Stimulated activated CD4-positive, alpha-beta T cell treated with anti-CD3 and anti-CD28 coated beads, Interleukin-15, amount 100 ng/mL, for 1 hour (primary cell): Measurements from ENCODE around the gene SCTR.

Experiments
- DNase-seq, 2 donors: peaks; one replicate each; pipeline ENCODE4 v3.0.0-alpha.2; 2020; ENCODE audit warnings: low read depth in 1 of 2, low spot score in 1 of 2

Gene SCTR

GRCh38 chr2:119475225-119475856 is 48.9 kb downstream of the SCTR start:
- no peak for DNase-seq

GRCh38 chr2:119474371-119475224 is 49.7 kb downstream of the SCTR start:
- no peak for DNase-seq

- DNase-seq, result no peak
These were observed 50.5 kb downstream of the SCTR start for GRCh38 chr2:119473621-119474370.

- DNase-seq, result no peak
These were observed 51.5 kb downstream of the SCTR start for GRCh38 chr2:119472749-119473148.

- no peak for DNase-seq
These were observed 54.5 kb downstream of the SCTR start for GRCh38 chr2:119469661-119470297.

GRCh38 chr2:119469131-119469530 is 55.2 kb downstream of the SCTR start:
- DNase-seq, result no peak

- DNase-seq, result no peak
These were observed 55.9 kb downstream of the SCTR start for GRCh38 chr2:119468154-119468955.

- DNase-seq, result no peak
These were observed 57.9 kb downstream of the SCTR start for GRCh38 chr2:119466373-119466772.

GRCh38 chr2:119465687-119466086 is 58.6 kb downstream of the SCTR start:
- no peak for DNase-seq

GRCh38 chr2:119464981-119465380 is 59.3 kb downstream of the SCTR start:
- no peak for DNase-seq

GRCh38 chr2:119463990-119464389 is 60.3 kb downstream of the SCTR start:
- no peak for DNase-seq

- no peak for DNase-seq
These were observed 61.1 kb downstream of the SCTR start for GRCh38 chr2:119463136-119463535.

GRCh38 chr2:119462574-119462973 is 61.7 kb downstream of the SCTR start:
- no peak for DNase-seq

- no peak for DNase-seq
These were observed 62.5 kb downstream of the SCTR start for GRCh38 chr2:119461811-119462210.

- no peak for DNase-seq
These were observed 64.2 kb downstream of the SCTR start for GRCh38 chr2:119460076-119460475.

GRCh38 chr2:119455066-119455718 is 69.1 kb downstream of the SCTR start:
- DNase-seq, result no peak

- no peak for DNase-seq
These were observed 70.2 kb downstream of the SCTR start for GRCh38 chr2:119453972-119454593.

- DNase-seq, result no peak
These were observed 72.8 kb downstream of the SCTR start for GRCh38 chr2:119451336-119452050.

GRCh38 chr2:119449521-119449920 is 74.8 kb downstream of the SCTR start:
- DNase-seq, result no peak
